KMS-11 (cell line): Measurements from ENCODE around the gene PRSS48.
"Not testable (repeated sequence)": the region's sequence is repeated elsewhere in the genome, so short reads cannot be mapped to it uniquely, and the experiment has no call there.

Experiments
- H2AFZ ChIP-seq: fragments of 200-600 bp; sonication (generic); 2 replicates; pipeline ENCODE4 v1.6.1; 2016; ENCODE audit warnings: antibody characterized with exemption, mixed run types, low read depth
- H3K27ac ChIP-seq: fragments of 200-600 bp; sonication (generic); 2 replicates; pipeline ENCODE4 v1.6.1; 2016; ENCODE audit warnings: mild to moderate bottlenecking, mixed run types
- H3K27me3 ChIP-seq: fragments of 200-600 bp; sonication (generic); 2 replicates; pipeline ENCODE4 v1.6.1; 2017; ENCODE audit warnings: mild to moderate bottlenecking, low read depth, mixed run types, moderate library complexity; ENCODE audit not compliant: insufficient read depth
- H3K36me3 ChIP-seq: fragments of 200-600 bp; sonication (generic); 2 replicates; pipeline ENCODE4 v1.6.1; 2017; ENCODE audit warnings: mild to moderate bottlenecking, mixed run types; ENCODE audit not compliant: insufficient read depth
- H3K4me1 ChIP-seq: fragments of 200-600 bp; sonication (generic); 2 replicates; pipeline ENCODE4 v1.6.1; 2016; ENCODE audit warnings: mild to moderate bottlenecking, low read depth, mixed run types; ENCODE audit not compliant: poor library complexity, severe bottlenecking
- H3K4me2 ChIP-seq: fragments of 200-600 bp; sonication (generic); 2 replicates; pipeline ENCODE4 v1.7.0; 2016; ENCODE audit warnings: mild to moderate bottlenecking, mixed run types
- H3K4me3 ChIP-seq: fragments of 200-600 bp; sonication (generic); IDR thresholded peaks from 2 replicates; pipeline ENCODE4 v1.6.1; 2017; ENCODE audit warnings: low read depth, low read length, mixed read lengths; ENCODE audit not compliant: insufficient read depth
- H3K79me2 ChIP-seq: fragments of 200-600 bp; sonication (generic); 2 replicates; pipeline ENCODE4 v1.6.1; 2016; ENCODE audit warnings: low read depth, mixed run types; ENCODE audit not compliant: insufficient read depth
- H3K9ac ChIP-seq: fragments of 200-600 bp; sonication (generic); 2 replicates; pipeline ENCODE4 v1.6.1; 2016; ENCODE audit warnings: mild to moderate bottlenecking, mixed run types
- H4K20me1 ChIP-seq: fragments of 200-600 bp; sonication (generic); 2 replicates; pipeline ENCODE4 v1.6.1; 2016; ENCODE audit warnings: mild to moderate bottlenecking, mixed run types; ENCODE audit not compliant: insufficient read depth
- TF ChIP-seq, protein P1 (sequence below): fragments of 200-600 bp; sonication (generic); conservative IDR thresholded peaks from 2 replicates; pipeline ENCODE4 v1.6.1; 2017; ENCODE audit warnings: low read depth, mild to moderate bottlenecking, antibody characterized with exemption, low read length, moderate library complexity, mixed read lengths

Gene PRSS48

GRCh38 chr4:151319490-151319889 lies 42.5 kb downstream of the PRSS48 start:
- Histone ChIP-seq H3K27me3 (no peaks in the 10 kb centered on the region), H3K4me1 (no peaks in the 10 kb centered on the region), H3K4me3 (no peak overlapping the region), H3K79me2 (no peaks in the 10 kb centered on the region), H3K36me3 (no peaks in the 10 kb centered on the region), H2AFZ (no peak overlapping the region), H3K27ac (no peak overlapping the region), H3K4me2 (no peak overlapping the region), H3K9ac (no peak overlapping the region), H4K20me1 (no peaks in the 10 kb centered on the region)
- TF ChIP-seq, protein P1, sequence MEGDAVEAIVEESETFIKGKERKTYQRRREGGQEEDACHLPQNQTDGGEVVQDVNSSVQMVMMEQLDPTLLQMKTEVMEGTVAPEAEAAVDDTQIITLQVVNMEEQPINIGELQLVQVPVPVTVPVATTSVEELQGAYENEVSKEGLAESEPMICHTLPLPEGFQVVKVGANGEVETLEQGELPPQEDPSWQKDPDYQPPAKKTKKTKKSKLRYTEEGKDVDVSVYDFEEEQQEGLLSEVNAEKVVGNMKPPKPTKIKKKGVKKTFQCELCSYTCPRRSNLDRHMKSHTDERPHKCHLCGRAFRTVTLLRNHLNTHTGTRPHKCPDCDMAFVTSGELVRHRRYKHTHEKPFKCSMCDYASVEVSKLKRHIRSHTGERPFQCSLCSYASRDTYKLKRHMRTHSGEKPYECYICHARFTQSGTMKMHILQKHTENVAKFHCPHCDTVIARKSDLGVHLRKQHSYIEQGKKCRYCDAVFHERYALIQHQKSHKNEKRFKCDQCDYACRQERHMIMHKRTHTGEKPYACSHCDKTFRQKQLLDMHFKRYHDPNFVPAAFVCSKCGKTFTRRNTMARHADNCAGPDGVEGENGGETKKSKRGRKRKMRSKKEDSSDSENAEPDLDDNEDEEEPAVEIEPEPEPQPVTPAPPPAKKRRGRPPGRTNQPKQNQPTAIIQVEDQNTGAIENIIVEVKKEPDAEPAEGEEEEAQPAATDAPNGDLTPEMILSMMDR, result no peak

DNA sequence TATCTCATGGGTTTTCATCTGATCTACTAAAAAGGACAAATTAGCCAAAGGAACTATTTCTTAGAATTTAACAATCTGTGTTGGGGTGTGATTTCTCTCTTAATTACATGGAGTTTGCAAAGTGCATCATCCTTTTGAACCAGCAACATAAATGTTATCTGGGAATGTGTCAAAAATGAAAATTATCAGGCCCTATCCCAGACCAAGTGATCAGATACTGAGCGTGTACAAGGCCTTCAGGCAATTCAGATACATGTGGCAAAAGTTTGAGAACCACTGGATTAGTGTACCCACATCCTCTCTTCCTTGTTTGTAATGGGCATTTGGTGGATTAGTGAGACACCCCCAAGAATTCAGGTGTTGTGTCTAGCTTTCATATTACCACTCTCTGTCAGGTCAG lies 44.6 kb downstream of the PRSS48 start:
- Histone ChIP-seq H3K4me3 (no peak overlapping the region), H3K9ac (no peak overlapping the region), H3K36me3 (no peaks in the 10 kb centered on the region), H3K4me1 (no peaks in the 10 kb centered on the region), H3K79me2 (no peaks in the 10 kb centered on the region), H3K27ac (no peak overlapping the region), H4K20me1 (no peaks in the 10 kb centered on the region), H3K27me3 (no peaks in the 10 kb centered on the region), H2AFZ (no peak overlapping the region), H3K4me2 (no peak overlapping the region)
- TF ChIP-seq, protein P1, result no peak

DNA sequence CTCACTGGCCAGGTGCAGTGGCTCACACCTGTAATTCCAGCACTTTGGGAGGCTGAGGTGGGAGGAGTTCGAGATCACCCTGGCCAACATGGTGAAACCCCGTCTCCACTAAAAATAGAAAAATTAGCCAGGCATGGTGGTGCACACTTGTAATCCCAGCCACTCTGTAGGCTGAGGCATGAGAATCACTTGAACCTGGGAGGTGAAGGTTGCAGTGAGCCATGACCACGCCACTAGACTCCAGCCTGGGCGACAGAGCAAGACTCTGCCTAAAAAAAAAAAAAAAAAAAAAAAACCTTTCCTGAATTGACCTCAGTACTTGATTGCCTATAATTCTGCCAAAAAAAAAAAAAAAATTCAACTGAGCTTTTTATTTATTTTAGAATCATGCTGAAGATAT lies 45.2 kb downstream of the PRSS48 start:
- not testable (repeated sequence) for H2AFZ ChIP-seq, H3K36me3 ChIP-seq, H3K79me2 ChIP-seq, H3K27me3 ChIP-seq, H3K4me3 ChIP-seq, H4K20me1 ChIP-seq, H3K4me2 ChIP-seq, H3K4me1 ChIP-seq, H3K9ac ChIP-seq, H3K27ac ChIP-seq

GRCh38 chr4:151322570-151322969 lies 45.6 kb downstream of the PRSS48 start:
- no peak overlapping the region for H2AFZ ChIP-seq
- no peaks in the 10 kb centered on the region for H3K79me2 ChIP-seq
- no peak overlapping the region for H3K27ac ChIP-seq
- no peaks in the 10 kb centered on the region for H3K4me1 ChIP-seq
- H4K20me1 ChIP-seq, result no peaks in the 10 kb centered on the region
- H3K4me2 ChIP-seq, result no peak overlapping the region
- H3K9ac ChIP-seq, result no peak overlapping the region
- no peaks in the 10 kb centered on the region for H3K36me3 ChIP-seq
- TF ChIP-seq, protein P1, result no peak
- H3K4me3 ChIP-seq, result no peak overlapping the region
- H3K27me3 ChIP-seq, result no peaks in the 10 kb centered on the region

- Histone ChIP-seq H2AFZ (no peak overlapping the region), H3K9ac (no peak overlapping the region), H3K79me2 (no peaks in the 10 kb centered on the region), H3K4me2 (no peak overlapping the region), H3K27me3 (no peaks in the 10 kb centered on the region), H3K27ac (no peak overlapping the region), H4K20me1 (no peaks in the 10 kb centered on the region), H3K4me3 (no peak overlapping the region), H3K4me1 (no peaks in the 10 kb centered on the region), H3K36me3 (no peaks in the 10 kb centered on the region)
- TF ChIP-seq, protein P1, result no peak
Measured at GRCh38 chr4:151323667-151324066, 46.7 kb downstream of the PRSS48 start.
